H9 (cell line): Measurements from ENCODE around the gene HOXC12. TPM values are rescaled to one million over a fixed set of nuclear protein-coding genes. Genes with fewer than 3 reads are reported as not detected.

Source experiments
- DNase-seq: peaks from one replicate; pipeline ENCODE4 v3.0.0-alpha.2; 2017
- H2AFZ ChIP-seq: one replicate; pipeline ENCODE4 v1.6.1; 2013; ENCODE audit warnings: mild to moderate bottlenecking, low read length, control low read depth, moderate library complexity
- H2AK5ac ChIP-seq: 2 replicates; pipeline ENCODE4 v1.6.1; 2013; ENCODE audit warnings: low read length, control low read depth, mixed read lengths; ENCODE audit not compliant: insufficient read length
- H2BK120ac ChIP-seq: one replicate; pipeline ENCODE4 v1.6.1; 2013; ENCODE audit warnings: low read depth, mild to moderate bottlenecking, low read length, control low read depth, inconsistent platforms; ENCODE audit not compliant: poor library complexity, severe bottlenecking
- H2BK12ac ChIP-seq: 2 replicates; pipeline ENCODE4 v1.6.1; 2013; ENCODE audit warnings: low read length, control low read depth, mixed read lengths, low read depth; ENCODE audit not compliant: insufficient read length
- H2BK15ac ChIP-seq: 2 replicates; pipeline ENCODE4 v1.6.1; 2013; ENCODE audit warnings: low read depth, low read length, control low read depth
- H2BK20ac ChIP-seq: one replicate; pipeline ENCODE4 v1.6.1; 2013; ENCODE audit warnings: low read depth, mild to moderate bottlenecking, low read length, control low read depth, inconsistent platforms; ENCODE audit not compliant: poor library complexity, severe bottlenecking
- H2BK5ac ChIP-seq: 2 replicates; pipeline ENCODE4 v1.6.1; 2013; ENCODE audit warnings: low read length, control low read depth, mixed read lengths; ENCODE audit not compliant: insufficient read length
- H3K14ac ChIP-seq: 2 replicates; pipeline ENCODE4 v1.6.1; 2013; ENCODE audit warnings: low read length, control low read depth; ENCODE audit not compliant: insufficient read depth
- H3K18ac ChIP-seq: 2 replicates; pipeline ENCODE4 v1.6.1; 2013; ENCODE audit warnings: low read depth, mild to moderate bottlenecking, mixed read lengths, low read length, control low read depth; ENCODE audit not compliant: insufficient read length
- H3K23ac ChIP-seq: 2 replicates; pipeline ENCODE4 v1.6.1; 2013; ENCODE audit warnings: low read length, control low read depth, mixed read lengths, low read depth; ENCODE audit not compliant: insufficient read length
- H3K23me2 ChIP-seq: 2 replicates; pipeline ENCODE4 v1.6.1; 2013; ENCODE audit warnings: low read depth, mild to moderate bottlenecking, mixed read lengths, low read length, control low read depth; ENCODE audit not compliant: insufficient read length, poor library complexity, severe bottlenecking
- H3K27ac ChIP-seq: 2 replicates; pipeline ENCODE4 v1.5.1; 2013; ENCODE audit warnings: low read length, control low read depth, mixed read lengths, low read depth; ENCODE audit not compliant: insufficient read length
- H3K27me3 ChIP-seq: 2 replicates; pipeline ENCODE4 v1.6.1; 2013; ENCODE audit warnings: low read length, control low read depth, inconsistent platforms; ENCODE audit not compliant: insufficient read depth
- H3K4ac ChIP-seq: 2 replicates; pipeline ENCODE4 v1.6.1; 2013; ENCODE audit warnings: low read depth, mild to moderate bottlenecking, control low read depth, inconsistent platforms, low read length, moderate library complexity
- H3K4me1 ChIP-seq: 2 replicates; pipeline ENCODE4 v1.6.1; 2013; ENCODE audit warnings: low read length, control low read depth, inconsistent platforms; ENCODE audit not compliant: insufficient read depth
- H3K4me2 ChIP-seq: 2 replicates; pipeline ENCODE4 v1.6.1; 2013; ENCODE audit warnings: low read length, control low read depth, mixed read lengths; ENCODE audit not compliant: insufficient read length, insufficient read depth
- H3K56ac ChIP-seq: 2 replicates; pipeline ENCODE4 v1.6.1; 2013; ENCODE audit warnings: low read depth, mild to moderate bottlenecking, mixed read lengths, low read length, control low read depth; ENCODE audit not compliant: insufficient read length
- H3K79me1 ChIP-seq: 2 replicates; pipeline ENCODE4 v1.6.1; 2013; ENCODE audit warnings: low read depth, mild to moderate bottlenecking, moderate library complexity, low read length, control low read depth, inconsistent platforms; ENCODE audit not compliant: insufficient read depth, poor library complexity, severe bottlenecking
- H3K79me2 ChIP-seq: 2 replicates; pipeline ENCODE4 v1.6.1; 2013; ENCODE audit warnings: low read length, control low read depth, inconsistent platforms; ENCODE audit not compliant: insufficient read depth
- H3K9ac ChIP-seq: 2 replicates; pipeline ENCODE4 v1.6.1; 2013; ENCODE audit warnings: low read length, control low read depth, mixed read lengths; ENCODE audit not compliant: insufficient read length; ENCODE audit errors: extremely low read depth
- H3K9me3 ChIP-seq: one replicate; pipeline ENCODE4 v1.6.1; 2013; ENCODE audit warnings: low read depth, low read length, inconsistent platforms; ENCODE audit not compliant: control insufficient read depth
- H3T11ph ChIP-seq: one replicate; pipeline ENCODE4 v1.6.1; 2013; ENCODE audit warnings: mild to moderate bottlenecking, low read length, control low read depth, inconsistent platforms
- H4K20me1 ChIP-seq: one replicate; pipeline ENCODE4 v1.6.1; 2013; ENCODE audit not compliant: control insufficient read depth, insufficient read length, insufficient read depth
- H4K5ac ChIP-seq: 2 replicates; pipeline ENCODE4 v1.6.1; 2013; ENCODE audit warnings: low read depth, mild to moderate bottlenecking, mixed read lengths, low read length, control low read depth; ENCODE audit not compliant: insufficient read length
- H4K8ac ChIP-seq: replicated peaks from 2 replicates; pipeline ENCODE4 v1.6.1; 2013; ENCODE audit warnings: low read length, control low read depth, mixed read lengths, low read depth; ENCODE audit not compliant: insufficient read length
- H4K91ac ChIP-seq: 2 replicates; pipeline ENCODE4 v1.6.1; 2013; ENCODE audit warnings: low read depth, mild to moderate bottlenecking, moderate library complexity, mixed read lengths, low read length, control low read depth; ENCODE audit not compliant: insufficient read length
- H3K27ac Mint-ChIP-seq, 3 experiments: 2 replicates in 2 of 3; 3 replicates in 1 of 3; pipeline ENCODE4 v1.8.0; 2020 to 2021; ENCODE audit warnings: mixed read lengths in 3 of 3, mild to moderate bottlenecking in 1 of 3, moderate library complexity in 1 of 3
- H3K27me3 Mint-ChIP-seq: 2 replicates; pipeline ENCODE4 v1.8.0; 2021; ENCODE audit warnings: low read depth, mild to moderate bottlenecking, moderate library complexity, mixed read lengths
- H3K36me3 Mint-ChIP-seq, 3 experiments: 2 replicates in 2 of 3; 3 replicates in 1 of 3; pipeline ENCODE4 v1.8.0; 2020 to 2021; ENCODE audit warnings: low read depth in 3 of 3, mixed read lengths in 3 of 3; ENCODE audit not compliant: insufficient read depth in 1 of 3
- H3K4me1 Mint-ChIP-seq, 2 experiments: 2 replicates each; pipeline ENCODE4 v1.8.0; 2020; ENCODE audit warnings: mixed read lengths in 2 of 2
- H3K4me3 Mint-ChIP-seq, 2 experiments: 2 replicates in 1 of 2; 3 replicates in 1 of 2; pipeline ENCODE4 v1.8.0; 2020 to 2021; ENCODE audit warnings: mild to moderate bottlenecking in 2 of 2, mixed read lengths in 2 of 2, moderate library complexity in 1 of 2
- H3K9me3 Mint-ChIP-seq, 2 experiments: 2 replicates in 1 of 2; 3 replicates in 1 of 2; pipeline ENCODE4 v1.8.0; 2020; ENCODE audit warnings: mild to moderate bottlenecking in 2 of 2, mixed read lengths in 2 of 2, moderate library complexity in 1 of 2
- WGBS: extraction: QIAGEN DNeasy Blood & Tissue Kit; methylation state at CpG from one replicate; pipeline ENCODE4 v1.1.7; 2013; ENCODE audit warnings: missing lambda C conversion rate, low lambda C conversion rate, mixed read lengths; ENCODE audit not compliant: insufficient read length; ENCODE audit errors: extremely low coverage; 5-methylcytosine and 5-hydroxymethylcytosine counted together
- total RNA-seq: library from RNA; stranded (reverse); gene quantifications from 2 replicates; pipeline ENCODE4 v1.2.1, GENCODE V29; 2021
- TF ChIP-seq, protein P1 (sequence below): fragments of 200-600 bp; sonication (generic); conservative IDR thresholded peaks from 3 replicates; pipeline ENCODE4 v1.8.0; 2021; ENCODE audit warnings: antibody characterized with exemption, mild to moderate bottlenecking

Gene HOXC12
- total RNA-seq, 1 experiment from 2014 or later, result not detected

DNA sequence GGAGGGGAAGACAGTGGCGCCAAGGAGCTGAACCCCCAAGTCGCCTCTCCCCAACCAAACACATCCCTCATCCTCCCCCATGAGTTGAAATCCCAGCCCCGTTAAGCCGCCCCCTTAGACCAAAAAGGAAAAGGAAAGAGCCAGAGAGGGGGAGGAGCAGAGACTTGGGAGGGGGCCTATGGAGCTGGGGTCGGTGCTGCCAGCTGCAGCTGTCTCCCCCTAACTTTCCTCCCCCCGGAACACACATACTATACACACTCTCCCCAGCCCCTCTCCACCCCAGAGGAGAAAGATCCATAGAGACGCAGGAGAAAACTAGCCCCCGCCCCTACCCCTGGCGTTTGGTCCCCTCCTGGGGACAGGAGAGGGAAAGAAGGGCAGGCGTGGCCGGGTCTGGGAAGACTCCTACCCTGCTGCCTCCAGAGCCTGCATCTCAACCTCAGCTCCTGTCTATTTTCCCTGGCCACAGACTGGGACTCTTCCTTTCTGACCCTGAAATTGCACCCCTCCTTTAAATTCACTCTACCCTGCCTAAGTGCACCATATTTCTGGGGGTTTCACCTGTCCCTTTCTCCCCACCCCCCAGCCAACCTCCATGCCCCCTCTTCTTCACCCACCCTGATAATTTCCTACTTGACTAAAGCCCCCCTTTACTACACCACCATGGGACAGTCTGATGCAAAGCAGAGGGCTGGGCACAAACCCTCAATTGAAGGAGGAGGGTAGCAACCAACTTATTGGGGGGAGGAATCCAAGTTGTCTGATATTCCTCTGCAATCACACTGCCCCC is 43.6 kb downstream of the HOXC12 start:
- Histone ChIP-seq H3K27me3 (peaks cover 99% of the 10 kb centered on the region), H3K27ac (no peak overlapping the region), H2BK120ac (no peak overlapping the region), H4K91ac (no peak overlapping the region), H3K4me2 (no peak overlapping the region), H3K23ac (no peak overlapping the region), H4K8ac (no peak overlapping the region), H3K56ac (no peak overlapping the region), H3K79me1 (no peaks in the 10 kb centered on the region), H2AK5ac (no peak overlapping the region), H3K4me1 (no peaks in the 10 kb centered on the region), H3K18ac (no peak overlapping the region), H2BK5ac (no peak overlapping the region), H2AFZ (no peak overlapping the region), H3K79me2 (no peaks in the 10 kb centered on the region), H3K9me3 (no peaks in the 10 kb centered on the region), H4K5ac (no peak overlapping the region), H3K9ac (no peak overlapping the region), H3K14ac (no peak overlapping the region), H2BK15ac (no peak overlapping the region), H4K20me1 (no peaks in the 10 kb centered on the region), H2BK20ac (no peak overlapping the region), H3T11ph (no peak overlapping the region), H3K23me2 (no peaks in the 10 kb centered on the region), H2BK12ac (no peak overlapping the region), H3K4ac (no peak overlapping the region)
- H3K4me3 Mint-ChIP-seq, result 0 out of 5 replicates have a peak overlapping the region, but pooled peaks of 1 of the 2 experiments have one; percentile 9
- H3K4me1 Mint-ChIP-seq, result peaks cover 7 to 31% of the 10 kb centered on the region in 2 experiments
- TF ChIP-seq, protein P1, sequence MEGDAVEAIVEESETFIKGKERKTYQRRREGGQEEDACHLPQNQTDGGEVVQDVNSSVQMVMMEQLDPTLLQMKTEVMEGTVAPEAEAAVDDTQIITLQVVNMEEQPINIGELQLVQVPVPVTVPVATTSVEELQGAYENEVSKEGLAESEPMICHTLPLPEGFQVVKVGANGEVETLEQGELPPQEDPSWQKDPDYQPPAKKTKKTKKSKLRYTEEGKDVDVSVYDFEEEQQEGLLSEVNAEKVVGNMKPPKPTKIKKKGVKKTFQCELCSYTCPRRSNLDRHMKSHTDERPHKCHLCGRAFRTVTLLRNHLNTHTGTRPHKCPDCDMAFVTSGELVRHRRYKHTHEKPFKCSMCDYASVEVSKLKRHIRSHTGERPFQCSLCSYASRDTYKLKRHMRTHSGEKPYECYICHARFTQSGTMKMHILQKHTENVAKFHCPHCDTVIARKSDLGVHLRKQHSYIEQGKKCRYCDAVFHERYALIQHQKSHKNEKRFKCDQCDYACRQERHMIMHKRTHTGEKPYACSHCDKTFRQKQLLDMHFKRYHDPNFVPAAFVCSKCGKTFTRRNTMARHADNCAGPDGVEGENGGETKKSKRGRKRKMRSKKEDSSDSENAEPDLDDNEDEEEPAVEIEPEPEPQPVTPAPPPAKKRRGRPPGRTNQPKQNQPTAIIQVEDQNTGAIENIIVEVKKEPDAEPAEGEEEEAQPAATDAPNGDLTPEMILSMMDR, result no peak
- H3K27ac Mint-ChIP-seq, result no peak overlapping the region
- DNase-seq, result no peak
- peaks cover 100% of the 10 kb centered on the region for H3K27me3 Mint-ChIP-seq
- no CpG with 5 or more reads among the region's 11 CpGs for WGBS
- H3K36me3 Mint-ChIP-seq, result no peaks in the 10 kb centered on the region
- peaks cover 2 to 3% of the 10 kb centered on the region in 2 experiments; a peak in 3 of 5 replicates for H3K9me3 Mint-ChIP-seq
